Testis (tissue), 3 donors: ENCODE results near the gene MYBPC1. TPM values are rescaled to one million over a fixed set of nuclear protein-coding genes. Genes with fewer than 3 reads are reported as not detected.

Experiments
- polyA plus RNA-seq: library from polyadenylated mRNA; stranded (reverse); fragments of 350-450 nt; fragmentation: Illumina TruSeq; extraction: RNeasy Lipid Tissue Mini Kit (QIAGEN cat#74804); gene quantifications from one replicate; pipeline ENCODE4 v1.2.3, GENCODE V29; 2014; ENCODE audit warnings: low read depth, low replicate concordance; ENCODE audit not compliant: insufficient read depth
- small RNA-seq, 2 donors: library from RNA; depleted of rRNA; stranded (forward); fragments of <200 nt; gene quantifications; one replicate each; pipeline ENCODE3, GENCODE V24; 2016
- total RNA-seq, 2 donors: library from RNA; depleted of rRNA; stranded (reverse); fragments of >200 nt; gene quantifications; one replicate each; pipeline ENCODE4 v1.2.3, GENCODE V29; 2016

Gene MYBPC1
- total and polyA plus RNA-seq, 3 donors from 2014 or later: 2.5 to 31.2 (median 3.7) TPM

Small RNA genes lying within 50 kb of the gene (small RNA-seq; reads per million reads assigned to genes)
- 0 reads per million in 2 donors for gene RNY1P16

Other genes starting within 250 kb of the MYBPC1 start
- 10 to 100 TPM; 60.6 to 65.2 TPM for gene ARL1, start 187.2 kb upstream of the MYBPC1 start, total RNA-seq
- gene ARL1, start 187.2 kb upstream of the MYBPC1 start, polyA plus RNA-seq: 80.7 TPM
- gene SPIC, start 119.6 kb upstream of the MYBPC1 start, total RNA-seq: not detected
- not detected for gene SPIC, start 119.6 kb upstream of the MYBPC1 start, polyA plus RNA-seq
- gene CHPT1, start 102.7 kb downstream of the MYBPC1 start, total RNA-seq: 100 to 1,000 TPM; 154 to 267 TPM
- 150 TPM for gene CHPT1, start 102.7 kb downstream of the MYBPC1 start, polyA plus RNA-seq
- 10 to 100 TPM; 42.4 to 69.4 TPM for gene SYCP3, start 144.5 kb downstream of the MYBPC1 start, total RNA-seq
- 127 TPM for gene SYCP3, start 144.5 kb downstream of the MYBPC1 start, polyA plus RNA-seq
- 10 to 100 TPM; 39.6 to 41.3 TPM for gene GNPTAB, start 236.0 kb downstream of the MYBPC1 start, total RNA-seq
- gene GNPTAB, start 236.0 kb downstream of the MYBPC1 start, polyA plus RNA-seq: 19.1 TPM